Globus pallidus (tissue), 1 donor: ENCODE data around the gene NPHS1.
"Not testable (repeated sequence)": the region's sequence is repeated elsewhere in the genome, so short reads cannot be mapped to it uniquely, and the experiment has no call there.

Source experiments
- DNase-seq: peaks from one replicate; pipeline ENCODE4 v3.0.0-alpha.2; 2015; ENCODE audit warnings: low spot score

Gene NPHS1

GRCh38 chr19:35816262-35816661 lies 36.0 kb downstream of the NPHS1 start:
- no peak for DNase-seq

- DNase-seq = no peak
These were observed 39.0 kb downstream of the NPHS1 start for GRCh38 chr19:35813043-35813890.

GRCh38 chr19:35812220-35813042 lies 39.9 kb downstream of the NPHS1 start, which contains the start of gene PRODH2:
PRODH2 (minus strand) TSS chr19:35812845; CDS start chr19:35812805, 40 bp downstream.
- DNase-seq = no peak

GRCh38 chr19:35811317-35812219 lies 40.7 kb downstream of the NPHS1 start:
- DNase-seq = no peak

GRCh38 chr19:35807633-35808032 lies 44.7 kb downstream of the NPHS1 start:
- no peak for DNase-seq

- no peak for DNase-seq
These were observed 45.7 kb downstream of the NPHS1 start for GRCh38 chr19:35806597-35806996.

- DNase-seq = no peak
These were observed 46.7 kb downstream of the NPHS1 start for GRCh38 chr19:35805526-35806102.

- DNase-seq = no peak
These were observed 50.5 kb downstream of the NPHS1 start for GRCh38 chr19:35801828-35802227.

GRCh38 chr19:35797663-35798062 lies 54.6 kb downstream of the NPHS1 start:
- DNase-seq = peak; percentile 16

GRCh38 chr19:35796645-35797542 lies 55.4 kb downstream of the NPHS1 start:
- no peak for DNase-seq

GRCh38 chr19:35795564-35795963 lies 56.7 kb downstream of the NPHS1 start:
- not testable (repeated sequence) for DNase-seq

- DNase-seq = no peak
These were observed 58.7 kb downstream of the NPHS1 start for GRCh38 chr19:35793381-35794165.

GRCh38 chr19:35792888-35793287 lies 59.4 kb downstream of the NPHS1 start:
- no peak for DNase-seq

GRCh38 chr19:35792312-35792711 lies 60.0 kb downstream of the NPHS1 start:
- DNase-seq = no peak

GRCh38 chr19:35791814-35792279 lies 60.5 kb downstream of the NPHS1 start:
- DNase-seq = no peak

GRCh38 chr19:35790981-35791813 lies 61.1 kb downstream of the NPHS1 start:
- no peak for DNase-seq

- no peak for DNase-seq
These were observed 62.0 kb downstream of the NPHS1 start for GRCh38 chr19:35789978-35790944.
